Measurements from ENCODE around the gene CHD9. TPM values are rescaled to one million over a fixed set of nuclear protein-coding genes. Genes with fewer than 3 reads are reported as not detected.

Gene CHD9
- polyA plus RNA-seq, 3 donors: 15.8 to 26.1 (median 22.5) TPM

GRCh38 chr16:53121661-53122060 is 66.9 kb downstream of the CHD9 start:
- Histone ChIP-seq H3K4me2 (replicated peaks; ENCODE audit: extremely low read depth, low read length, poor library complexity, severe bottlenecking) (no peak overlapping the region), H3K79me2 (ENCODE audit: insufficient read depth, low read length) (no peaks in the 10 kb centered on the region), H3K36me3 (replicated peaks in 1 of 2; ENCODE audit: control insufficient read depth in 1 of 2, insufficient read depth in 2 of 2, low read length in 2 of 2) (no peaks in the 10 kb centered on the region), H3K4me1 (ENCODE audit: control insufficient read depth in 1 of 2, insufficient read depth in 2 of 2, low read length in 2 of 2) (peaks cover 0 to 6% of the 10 kb centered on the region in 2 donors), H3K27ac (ENCODE audit: low read depth in 1 of 2, low read length in 2 of 2) (peak overlapping the region in 1 of 2 donors; percentile 2), H3K4me3 (replicated peaks in 1 of 3; ENCODE audit: low read depth in 2 of 3, low read length in 3 of 3) (no peak overlapping the region), H3K27me3 (ENCODE audit: control insufficient read depth in 2 of 2, insufficient read depth in 2 of 2, low read length in 2 of 2) (no peaks in the 10 kb centered on the region), H3K9ac (ENCODE audit: insufficient read depth, low read length, poor library complexity, severe bottlenecking) (no peak overlapping the region), H2AFZ (ENCODE audit: insufficient read depth, low read depth, low read length, poor library complexity, severe bottlenecking) (peak overlapping the region; percentile 1), H4K20me1 (ENCODE audit: insufficient read depth, low read length) (no peaks in the 10 kb centered on the region), H3K9me3 (replicated peaks in 1 of 2; ENCODE audit: control insufficient read depth in 1 of 2, insufficient read depth in 1 of 2, low read length in 2 of 2) (no peaks in the 10 kb centered on the region)
- no peak for DNase-seq
- Mint-ChIP-seq H3K36me3 (peaks cover 8% of the 10 kb centered on the region in 2 donors), H3K9me3 (peaks cover 0 to 2% (median 0%) of the 10 kb centered on the region in 7 donors), H3K27me3 (ENCODE audit: low read depth in 3 of 3) (no peaks in the 10 kb centered on the region), H3K27ac (no peak overlapping the region), H3K4me3 (no peak overlapping the region), H3K4me1 (peaks cover 11% of the 10 kb centered on the region)
- WGBS (ENCODE audit: insufficient coverage): no CpG with 5 or more reads among the region's 1 CpG
- TF ChIP-seq CTCF (IDR thresholded peaks at IDR 0.05): no peak
- intact Hi-C loops (cut with micrococcal nuclease): no loop called here

DNA sequence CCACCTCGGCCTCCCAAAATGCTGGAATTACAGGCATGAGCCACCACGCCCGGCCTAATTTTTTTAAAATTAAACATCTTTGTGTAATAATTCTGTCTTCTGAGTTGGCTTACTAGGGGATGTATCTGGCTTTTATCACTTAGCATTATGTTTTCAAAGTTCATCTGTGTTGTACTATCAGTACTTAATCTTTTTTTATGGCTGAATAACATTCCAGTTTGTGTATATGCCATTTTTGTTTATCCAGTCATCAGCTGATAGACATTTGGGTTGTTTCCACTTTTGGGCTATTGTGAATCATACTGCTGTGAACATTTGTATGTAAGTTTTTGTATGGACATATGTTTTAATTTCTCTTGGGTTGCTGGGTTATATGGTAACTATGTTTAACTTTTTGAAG is 69.0 kb downstream of the CHD9 start:
- H3K27me3 Mint-ChIP-seq (ENCODE audit: low read depth in 3 of 3): no peaks in the 10 kb centered on the region
- Histone ChIP-seq H3K79me2 (ENCODE audit: insufficient read depth, low read length) (no peaks in the 10 kb centered on the region), H3K27me3 (ENCODE audit: control insufficient read depth in 2 of 2, insufficient read depth in 2 of 2, low read length in 2 of 2) (no peaks in the 10 kb centered on the region), H3K27ac (ENCODE audit: low read depth in 1 of 2, low read length in 2 of 2) (no peak overlapping the region), H3K36me3 (replicated peaks in 1 of 2; ENCODE audit: control insufficient read depth in 1 of 2, insufficient read depth in 2 of 2, low read length in 2 of 2) (no peaks in the 10 kb centered on the region), H3K9ac (ENCODE audit: insufficient read depth, low read length, poor library complexity, severe bottlenecking) (no peak overlapping the region), H2AFZ (ENCODE audit: insufficient read depth, low read depth, low read length, poor library complexity, severe bottlenecking) (no peak overlapping the region), H3K9me3 (replicated peaks in 1 of 2; ENCODE audit: control insufficient read depth in 1 of 2, insufficient read depth in 1 of 2, low read length in 2 of 2) (no peaks in the 10 kb centered on the region), H3K4me1 (ENCODE audit: control insufficient read depth in 1 of 2, insufficient read depth in 2 of 2, low read length in 2 of 2) (peaks cover 0 to 7% of the 10 kb centered on the region in 2 donors), H4K20me1 (ENCODE audit: insufficient read depth, low read length) (no peaks in the 10 kb centered on the region), H3K4me3 (replicated peaks in 1 of 3; ENCODE audit: low read depth in 2 of 3, low read length in 3 of 3) (no peak overlapping the region), H3K4me2 (replicated peaks; ENCODE audit: extremely low read depth, low read length, poor library complexity, severe bottlenecking) (no peak overlapping the region)
- peaks cover 5 to 8% of the 10 kb centered on the region in 2 donors for H3K36me3 Mint-ChIP-seq
- no peak overlapping the region for H3K27ac Mint-ChIP-seq
- intact Hi-C loops (cut with micrococcal nuclease): no loop called here
- peaks cover 0 to 2% (median 0%) of the 10 kb centered on the region in 7 donors for H3K9me3 Mint-ChIP-seq
- no peak for TF ChIP-seq CTCF (IDR thresholded peaks at IDR 0.05)
- no peak for DNase-seq
- H3K4me3 Mint-ChIP-seq: no peak overlapping the region
- 100% methylated on average over 1 of the region's 3 CpGs for WGBS (ENCODE audit: insufficient coverage)
- peaks cover 14% of the 10 kb centered on the region for H3K4me1 Mint-ChIP-seq
